GM12865 (cell line): ENCODE data around the gene CISD1.
"Not testable (repeated sequence)": the region's sequence is repeated elsewhere in the genome, so short reads cannot be mapped to it uniquely, and the experiment has no call there.

Source experiments
- DNase-seq: peaks from one replicate; pipeline ENCODE4 v3.0.0; 2010; ENCODE audit warnings: low read depth
- H3K4me3 ChIP-seq: 2 replicates; pipeline ENCODE4 v1.5.1; 2011; ENCODE audit warnings: mild to moderate bottlenecking, low read depth, low read length, control low read depth
- TF ChIP-seq, protein P1 (sequence below): IDR thresholded peaks from 2 replicates; pipeline ENCODE4 v1.5.1; 2011; ENCODE audit warnings: low read length, control low read depth, low read depth, inconsistent platforms; ENCODE audit not compliant: insufficient read depth; ENCODE audit errors: missing control alignments

CISD1 gene

GRCh38 chr10:58240531-58240930, 28.4 kb upstream of the CISD1 start:
- DNase-seq = no peak
- TF ChIP-seq, protein P1, sequence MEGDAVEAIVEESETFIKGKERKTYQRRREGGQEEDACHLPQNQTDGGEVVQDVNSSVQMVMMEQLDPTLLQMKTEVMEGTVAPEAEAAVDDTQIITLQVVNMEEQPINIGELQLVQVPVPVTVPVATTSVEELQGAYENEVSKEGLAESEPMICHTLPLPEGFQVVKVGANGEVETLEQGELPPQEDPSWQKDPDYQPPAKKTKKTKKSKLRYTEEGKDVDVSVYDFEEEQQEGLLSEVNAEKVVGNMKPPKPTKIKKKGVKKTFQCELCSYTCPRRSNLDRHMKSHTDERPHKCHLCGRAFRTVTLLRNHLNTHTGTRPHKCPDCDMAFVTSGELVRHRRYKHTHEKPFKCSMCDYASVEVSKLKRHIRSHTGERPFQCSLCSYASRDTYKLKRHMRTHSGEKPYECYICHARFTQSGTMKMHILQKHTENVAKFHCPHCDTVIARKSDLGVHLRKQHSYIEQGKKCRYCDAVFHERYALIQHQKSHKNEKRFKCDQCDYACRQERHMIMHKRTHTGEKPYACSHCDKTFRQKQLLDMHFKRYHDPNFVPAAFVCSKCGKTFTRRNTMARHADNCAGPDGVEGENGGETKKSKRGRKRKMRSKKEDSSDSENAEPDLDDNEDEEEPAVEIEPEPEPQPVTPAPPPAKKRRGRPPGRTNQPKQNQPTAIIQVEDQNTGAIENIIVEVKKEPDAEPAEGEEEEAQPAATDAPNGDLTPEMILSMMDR = no peak
- H3K4me3 ChIP-seq = no peak overlapping the region

DNA sequence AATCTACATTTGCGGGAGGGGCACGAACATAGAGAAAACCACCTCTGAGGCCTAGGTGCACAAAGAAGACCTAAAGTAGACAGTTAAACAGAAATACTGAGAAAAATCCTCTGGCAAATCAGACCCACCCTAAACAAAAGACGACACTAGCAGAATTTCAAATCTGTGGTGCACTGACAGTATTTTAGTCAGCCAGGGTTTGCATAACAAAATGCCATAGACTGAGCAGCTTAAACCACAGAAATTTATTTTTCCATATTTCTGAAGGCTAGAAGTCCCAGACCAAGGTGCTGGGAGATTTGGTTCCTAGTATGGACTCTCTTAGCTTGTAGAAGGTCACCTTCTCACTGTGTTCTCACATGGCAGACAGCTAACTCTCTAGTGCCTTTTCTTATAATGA, 27.6 kb upstream of the CISD1 start:
- H3K4me3 ChIP-seq = no peak overlapping the region
- TF ChIP-seq, protein P1 = no peak
- DNase-seq = no peak

- DNase-seq = no peak
- TF ChIP-seq, protein P1 = no peak
- no peak overlapping the region for H3K4me3 ChIP-seq
Observed at GRCh38 chr10:58243269-58243668, 25.7 kb upstream of the CISD1 start.

GRCh38 chr10:58243801-58244200, 25.2 kb upstream of the CISD1 start:
- not testable (repeated sequence) for H3K4me3 ChIP-seq, DNase-seq

DNA sequence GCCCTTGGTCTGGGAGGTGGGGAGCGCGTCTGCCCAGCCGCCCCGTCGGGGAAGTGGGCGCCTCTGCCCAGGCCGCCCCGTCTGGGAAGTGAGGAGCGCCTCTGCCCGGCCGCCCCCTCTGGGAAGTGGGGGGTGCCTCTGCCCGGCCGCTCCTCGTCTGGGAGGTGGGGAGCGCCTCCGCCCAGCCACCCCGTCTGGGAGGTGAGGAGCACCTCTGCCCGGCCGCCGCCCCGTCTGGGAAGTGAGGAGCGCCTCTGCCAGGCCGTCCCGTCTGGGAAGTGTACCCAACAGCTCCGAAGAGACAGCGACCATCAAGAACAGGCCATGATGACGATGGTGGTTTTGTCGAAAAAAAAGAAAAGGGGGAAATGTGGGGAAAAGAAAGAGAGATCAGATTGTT, 24.7 kb upstream of the CISD1 start:
- not testable (repeated sequence) for DNase-seq, H3K4me3 ChIP-seq

- DNase-seq, H3K4me3 ChIP-seq: not testable (repeated sequence)
Observed at GRCh38 chr10:58244666-58245065, 24.3 kb upstream of the CISD1 start.

GRCh38 chr10:58253184-58253583, 15.8 kb upstream of the CISD1 start:
- TF ChIP-seq, protein P1 = no peak
- DNase-seq = no peak
- no peak overlapping the region for H3K4me3 ChIP-seq

DNA sequence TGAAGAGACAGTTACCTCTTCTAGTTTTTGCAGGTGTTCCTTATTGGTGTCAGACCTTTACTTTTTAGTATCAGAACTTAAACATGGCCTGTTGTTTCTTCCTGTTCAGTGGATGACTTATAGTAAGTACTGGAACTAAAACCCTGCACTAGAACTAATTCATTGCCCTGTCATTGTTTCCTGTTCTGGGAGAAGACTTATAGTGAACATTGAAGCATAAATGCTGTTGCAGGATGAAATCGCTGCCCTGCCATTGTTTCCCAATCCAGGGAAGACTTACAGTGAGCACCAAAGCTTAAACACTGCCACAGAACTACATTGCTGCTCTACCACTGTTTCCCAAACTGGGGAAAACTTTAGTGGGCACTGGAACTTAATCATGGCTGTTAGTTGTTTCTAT, 14.3 kb upstream of the CISD1 start:
- TF ChIP-seq, protein P1 = no peak

GRCh38 chr10:58256013-58256780, 12.8 kb upstream of the CISD1 start:
- H3K4me3 ChIP-seq, DNase-seq: not testable (repeated sequence)

More for the DNA sequence above, 14.3 kb upstream of the CISD1 start:
- no peak overlapping the region for H3K4me3 ChIP-seq
- DNase-seq = no peak
